DND-41 (cell line): ENCODE results near the gene DVL1.

Experiments
- ATAC-seq: fragments of 200-7000 bp; cut with Tn5 transposase; 3 replicates; pipeline ENCODE4 v1.9.1; 2021; ENCODE audit warnings: low read depth; ENCODE audit not compliant: insufficient read depth
- DNase-seq: peaks from one replicate; pipeline ENCODE4 v3.0.0-alpha.2; 2020
- H2AFZ ChIP-seq: 2 replicates; pipeline ENCODE4 v1.6.0; 2012; ENCODE audit warnings: low read depth, low read length
- H3K27ac ChIP-seq: 2 replicates; pipeline ENCODE4 v1.5.1; 2012; ENCODE audit warnings: low read length, inconsistent platforms
- H3K27me3 ChIP-seq: fragments of 200-600 bp; sonication (generic); 2 replicates; pipeline ENCODE4 v1.6.0; 2012; ENCODE audit warnings: low read length, mild to moderate bottlenecking, inconsistent platforms; ENCODE audit not compliant: insufficient read depth, poor library complexity
- H3K36me3 ChIP-seq: 2 replicates; pipeline ENCODE4 v1.5.1; 2012; ENCODE audit warnings: low read length, inconsistent platforms; ENCODE audit not compliant: insufficient read depth
- H3K4me1 ChIP-seq: 2 replicates; pipeline ENCODE4 v1.5.1; 2012; ENCODE audit warnings: mild to moderate bottlenecking, low read length; ENCODE audit not compliant: insufficient read depth
- H3K4me2 ChIP-seq: 2 replicates; pipeline ENCODE4 v1.6.0; 2012; ENCODE audit warnings: mild to moderate bottlenecking, moderate library complexity, low read length, inconsistent platforms; ENCODE audit not compliant: insufficient read depth
- H3K4me3 ChIP-seq, 2 experiments: fragments of 200-600 bp in 1 of 2; shearing (Covaris generic) in 1 of 2; 2 replicates each; pipeline ENCODE4 v1.5.1; 2012 to 2016; ENCODE audit warnings: inconsistent platforms in 2 of 2, low read length in 2 of 2, mild to moderate bottlenecking in 2 of 2, low read depth in 1 of 2, moderate library complexity in 1 of 2
- H3K79me2 ChIP-seq: 2 replicates; pipeline ENCODE4 v1.6.0; 2012; ENCODE audit warnings: low read length, inconsistent platforms; ENCODE audit not compliant: insufficient read depth
- H3K9ac ChIP-seq: 2 replicates; pipeline ENCODE4 v1.6.0; 2012; ENCODE audit warnings: low read depth, mild to moderate bottlenecking, inconsistent platforms, low read length, moderate library complexity
- H3K9me3 ChIP-seq: 2 replicates; pipeline ENCODE4 v1.5.1; 2012; ENCODE audit warnings: low read length, moderate library complexity, mild to moderate bottlenecking, inconsistent platforms; ENCODE audit not compliant: insufficient read depth, severe bottlenecking
- H4K20me1 ChIP-seq: 2 replicates; pipeline ENCODE4 v1.6.0; 2012; ENCODE audit warnings: low read length; ENCODE audit not compliant: insufficient read depth
- EZH2 ChIP-seq: IDR thresholded peaks from 3 replicates; pipeline ENCODE4 v1.6.1; 2012; ENCODE audit warnings: borderline replicate concordance, low read depth, mild to moderate bottlenecking, moderate library complexity, low read length, inconsistent platforms; ENCODE audit not compliant: severe bottlenecking
- TF ChIP-seq, protein P1 (sequence below): IDR thresholded peaks from 2 replicates; pipeline ENCODE4 v1.5.1; 2012; ENCODE audit warnings: borderline replicate concordance, low read length, moderate library complexity, mild to moderate bottlenecking; ENCODE audit not compliant: poor library complexity, severe bottlenecking; ENCODE audit errors: extremely low read depth

Gene DVL1

DNA sequence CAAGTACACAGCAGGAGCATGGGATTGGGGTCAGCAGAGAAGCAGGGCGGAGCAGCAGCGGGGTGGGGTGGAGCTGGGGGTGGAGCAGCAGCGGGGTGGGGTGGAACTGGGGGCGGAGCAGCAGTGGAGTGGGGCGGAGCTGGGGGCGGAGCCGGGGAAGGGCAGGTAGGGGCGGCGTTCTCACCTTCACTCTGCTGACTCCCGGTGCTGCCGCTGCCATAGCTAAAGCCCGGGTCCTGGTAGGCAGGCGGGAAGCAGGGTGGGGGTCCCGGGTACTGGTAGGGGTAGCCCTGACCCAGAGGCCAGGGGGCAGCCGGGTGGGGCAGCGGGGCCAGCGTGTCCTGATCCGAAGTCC is 11.4 kb downstream of the DVL1 start:
- H3K36me3 ChIP-seq: peaks cover 39% of the 10 kb centered on the region
- no peak for TF ChIP-seq EZH2
- TF ChIP-seq, protein P1, sequence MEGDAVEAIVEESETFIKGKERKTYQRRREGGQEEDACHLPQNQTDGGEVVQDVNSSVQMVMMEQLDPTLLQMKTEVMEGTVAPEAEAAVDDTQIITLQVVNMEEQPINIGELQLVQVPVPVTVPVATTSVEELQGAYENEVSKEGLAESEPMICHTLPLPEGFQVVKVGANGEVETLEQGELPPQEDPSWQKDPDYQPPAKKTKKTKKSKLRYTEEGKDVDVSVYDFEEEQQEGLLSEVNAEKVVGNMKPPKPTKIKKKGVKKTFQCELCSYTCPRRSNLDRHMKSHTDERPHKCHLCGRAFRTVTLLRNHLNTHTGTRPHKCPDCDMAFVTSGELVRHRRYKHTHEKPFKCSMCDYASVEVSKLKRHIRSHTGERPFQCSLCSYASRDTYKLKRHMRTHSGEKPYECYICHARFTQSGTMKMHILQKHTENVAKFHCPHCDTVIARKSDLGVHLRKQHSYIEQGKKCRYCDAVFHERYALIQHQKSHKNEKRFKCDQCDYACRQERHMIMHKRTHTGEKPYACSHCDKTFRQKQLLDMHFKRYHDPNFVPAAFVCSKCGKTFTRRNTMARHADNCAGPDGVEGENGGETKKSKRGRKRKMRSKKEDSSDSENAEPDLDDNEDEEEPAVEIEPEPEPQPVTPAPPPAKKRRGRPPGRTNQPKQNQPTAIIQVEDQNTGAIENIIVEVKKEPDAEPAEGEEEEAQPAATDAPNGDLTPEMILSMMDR: no peak
- DNase-seq: peak; percentile 35
- H3K4me3 ChIP-seq: no peak overlapping the region
- no peak overlapping the region for H3K4me2 ChIP-seq
- H4K20me1 ChIP-seq: peaks cover 58% of the 10 kb centered on the region
- H3K79me2 ChIP-seq: no peaks in the 10 kb centered on the region
- ATAC-seq: peak; percentile 47; the same call in 2 of the 3 replicates
- no peaks in the 10 kb centered on the region for H3K9me3 ChIP-seq
- no peak overlapping the region for H2AFZ ChIP-seq
- H3K4me1 ChIP-seq: no peaks in the 10 kb centered on the region
- H3K27ac ChIP-seq: no peak overlapping the region
- no peak overlapping the region for H3K9ac ChIP-seq
- no peaks in the 10 kb centered on the region for H3K27me3 ChIP-seq

DNA sequence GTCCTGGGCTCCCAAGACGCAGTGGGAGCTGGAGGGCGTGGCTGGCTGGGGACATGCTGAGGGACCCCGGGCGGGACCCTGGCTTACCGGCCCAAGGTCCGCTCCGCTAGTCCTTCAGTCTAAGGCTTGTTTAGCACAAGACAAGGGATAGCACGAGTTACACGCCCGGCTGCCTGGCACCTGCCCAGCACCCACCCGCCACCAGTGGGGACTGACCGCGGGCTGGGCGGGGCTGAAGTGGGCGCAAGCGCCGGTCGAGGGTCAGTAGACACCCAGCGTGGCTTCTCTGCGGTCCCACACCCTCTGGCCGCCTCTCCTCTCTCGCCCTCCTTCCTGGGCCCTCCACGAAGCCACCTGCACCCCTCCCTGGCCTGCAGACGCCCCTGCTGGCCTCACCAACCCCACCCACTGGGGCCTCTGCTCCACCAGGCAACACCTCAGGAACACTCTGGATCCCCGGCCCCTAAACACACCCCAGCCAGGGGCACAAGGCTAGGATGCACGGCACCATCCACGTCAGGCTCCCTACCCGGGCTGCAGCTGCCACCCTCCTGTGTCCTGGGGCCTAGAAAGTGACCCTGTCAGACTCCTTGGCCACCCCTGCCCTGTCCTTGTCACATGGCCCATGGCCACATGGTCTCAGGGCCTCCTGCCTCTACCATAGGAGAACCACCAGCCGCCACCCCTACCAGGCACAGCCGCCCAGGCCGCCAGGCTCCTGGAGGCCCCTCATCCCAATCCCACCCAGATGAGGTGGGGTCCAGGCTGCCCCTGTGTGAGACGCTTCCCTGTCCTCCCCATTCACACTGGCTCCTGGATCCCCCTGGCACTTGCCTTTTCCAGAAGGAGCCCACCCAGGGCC is 12.1 kb downstream of the DVL1 start:
- TF ChIP-seq, protein P1: no peak
- TF ChIP-seq EZH2: no peak
- H4K20me1 ChIP-seq: peaks cover 59% of the 10 kb centered on the region
- no peak for ATAC-seq
- DNase-seq: no peak
- no peaks in the 10 kb centered on the region for H3K79me2 ChIP-seq
- no peak overlapping the region for H3K9ac ChIP-seq
- H3K27ac ChIP-seq: no peak overlapping the region
- no peak overlapping the region for H3K4me3 ChIP-seq
- H3K36me3 ChIP-seq: peaks cover 39% of the 10 kb centered on the region
- no peaks in the 10 kb centered on the region for H3K9me3 ChIP-seq
- no peaks in the 10 kb centered on the region for H3K4me1 ChIP-seq
- no peaks in the 10 kb centered on the region for H3K27me3 ChIP-seq
- no peak overlapping the region for H3K4me2 ChIP-seq
- H2AFZ ChIP-seq: no peak overlapping the region

DNA sequence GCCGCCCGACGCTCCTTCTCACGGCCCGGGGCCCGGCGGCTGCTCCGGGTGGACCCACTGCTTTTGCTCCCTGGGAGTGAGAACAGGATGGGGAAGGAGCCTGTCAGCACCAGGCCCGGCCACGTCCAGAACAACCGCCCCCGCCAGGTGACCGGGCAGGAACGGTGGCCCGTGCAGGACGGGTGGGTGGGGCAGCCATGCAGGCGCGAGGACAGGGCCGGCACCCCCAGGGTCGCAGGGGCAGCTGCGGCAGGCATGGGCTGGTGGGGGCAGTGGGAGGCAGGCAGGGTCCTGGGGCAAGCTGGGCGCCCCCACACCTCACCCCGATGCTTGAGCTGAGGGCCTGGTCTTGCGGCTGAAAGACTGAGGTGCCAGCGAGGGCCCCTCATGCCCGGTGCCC is 12.8 kb downstream of the DVL1 start:
- no peaks in the 10 kb centered on the region for H3K27me3 ChIP-seq
- H3K79me2 ChIP-seq: no peaks in the 10 kb centered on the region

More for the DNA sequence above, 12.8 kb downstream of the DVL1 start:
- no peak overlapping the region for H3K4me3 ChIP-seq
- peaks cover 32% of the 10 kb centered on the region for H3K36me3 ChIP-seq
- H3K4me2 ChIP-seq: no peak overlapping the region
- H4K20me1 ChIP-seq: peaks cover 56% of the 10 kb centered on the region
- no peak for TF ChIP-seq EZH2
- TF ChIP-seq, protein P1: no peak
- no peak overlapping the region for H3K27ac ChIP-seq
- ATAC-seq: no peak
- no peaks in the 10 kb centered on the region for H3K4me1 ChIP-seq
- H3K9ac ChIP-seq: no peak overlapping the region
- no peaks in the 10 kb centered on the region for H3K9me3 ChIP-seq
- H2AFZ ChIP-seq: no peak overlapping the region
- no peak for DNase-seq
